UCSD-AML1 (cell line): ENCODE results near the gene HDAC11.
"Not testable (repeated sequence)": the region's sequence is repeated elsewhere in the genome, so short reads cannot be mapped to it uniquely, and the experiment has no call there.

ENCODE experiments used
- DNase-seq: peaks from one replicate; lab custom pipeline; 2025; ENCODE audit not compliant: unreplicated experiment; lab: John Stamatoyannopoulos, UW

HDAC11 gene

DNA sequence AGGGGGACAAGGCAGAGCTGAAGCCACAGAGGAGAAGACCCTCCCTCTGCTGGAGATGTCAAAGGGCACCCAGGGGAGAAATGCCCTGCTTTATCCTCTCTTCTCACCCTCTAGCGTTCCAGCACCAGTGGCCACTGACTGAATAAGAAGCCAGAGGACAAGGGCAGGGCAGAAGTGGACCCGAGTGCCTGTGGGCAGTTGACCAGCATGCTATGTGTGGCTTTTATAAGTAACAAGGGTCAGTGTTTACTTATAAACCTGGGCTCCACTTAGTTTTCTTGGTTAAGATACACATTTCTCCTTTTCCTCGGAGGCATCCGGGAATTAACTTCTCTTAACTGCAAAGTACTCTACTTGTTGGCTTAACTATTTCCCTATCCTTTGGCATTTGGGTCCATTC lies 13.3 kb upstream of the HDAC11 start:
- no peak for DNase-seq

DNA sequence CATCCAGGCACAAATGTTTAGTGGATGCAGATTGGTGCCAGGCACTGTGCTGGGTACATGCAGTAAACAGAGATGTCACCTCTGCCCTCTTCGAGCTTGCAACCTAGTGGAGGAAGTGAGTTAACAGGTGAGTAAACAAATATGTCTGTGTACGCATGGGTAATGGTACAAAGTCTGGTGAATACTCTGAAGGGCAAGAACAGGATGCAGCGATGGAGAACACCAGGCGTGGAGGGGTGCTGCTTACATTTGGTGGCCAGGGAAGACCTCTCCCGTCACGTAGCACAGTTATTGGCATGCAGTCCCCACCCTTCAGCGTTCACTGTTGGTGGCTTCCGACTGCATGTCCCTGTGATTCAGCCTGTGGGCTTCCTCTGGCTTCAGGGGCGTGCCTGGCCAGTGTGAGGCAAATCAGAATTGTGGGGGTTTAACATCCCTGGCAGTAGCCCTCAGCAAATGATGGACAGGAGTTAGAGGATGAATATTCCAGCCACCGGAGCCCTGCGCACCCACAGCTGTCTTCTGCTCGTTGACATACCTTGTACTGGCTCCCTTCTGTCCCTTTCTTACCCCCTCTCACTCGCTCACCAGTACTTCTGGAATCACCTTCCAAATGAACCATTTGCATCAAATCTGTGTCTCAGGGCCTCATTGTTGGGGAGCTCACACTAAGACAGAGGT lies 9.1 kb upstream of the HDAC11 start:
- no peak for DNase-seq

DNA sequence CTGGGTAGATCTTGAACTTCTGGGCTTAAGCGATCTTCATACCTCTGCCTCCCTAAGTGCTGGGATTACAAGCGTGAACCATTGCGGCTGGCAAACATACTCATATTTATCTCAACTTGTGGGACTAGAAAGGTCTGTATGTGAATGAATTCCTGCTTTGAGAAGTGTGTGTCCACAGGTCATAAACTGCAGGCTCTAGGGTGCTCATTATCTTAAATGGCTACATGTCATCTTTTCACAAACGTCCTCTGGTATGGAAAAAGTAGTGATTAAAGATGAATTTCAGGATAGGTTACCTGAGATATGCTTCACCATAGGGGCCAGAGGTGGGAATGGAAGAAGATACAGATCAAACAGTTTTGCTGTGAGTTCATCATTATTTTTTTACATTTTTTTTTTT lies 7.8 kb upstream of the HDAC11 start:
- no peak for DNase-seq

DNA sequence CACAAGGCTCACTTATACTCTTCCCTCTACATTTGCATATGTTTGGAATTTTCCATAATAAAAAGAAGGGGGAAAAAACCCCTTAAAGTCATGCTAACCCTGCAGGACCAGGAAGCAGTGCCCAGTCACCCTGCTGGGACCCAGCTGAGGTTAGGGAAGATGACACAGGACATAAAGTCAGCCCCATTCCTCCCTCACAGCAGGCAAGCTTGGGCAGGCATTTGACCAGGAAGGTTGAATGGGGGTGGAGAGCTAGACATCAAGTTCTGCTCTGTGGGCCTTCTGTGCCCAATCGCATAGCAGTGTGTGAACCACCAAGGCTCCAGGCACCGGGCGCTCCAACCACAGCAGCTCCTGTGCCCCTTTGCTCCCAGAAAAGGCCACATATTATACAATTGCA lies 7.1 kb upstream of the HDAC11 start:
- DNase-seq = no peak

DNA sequence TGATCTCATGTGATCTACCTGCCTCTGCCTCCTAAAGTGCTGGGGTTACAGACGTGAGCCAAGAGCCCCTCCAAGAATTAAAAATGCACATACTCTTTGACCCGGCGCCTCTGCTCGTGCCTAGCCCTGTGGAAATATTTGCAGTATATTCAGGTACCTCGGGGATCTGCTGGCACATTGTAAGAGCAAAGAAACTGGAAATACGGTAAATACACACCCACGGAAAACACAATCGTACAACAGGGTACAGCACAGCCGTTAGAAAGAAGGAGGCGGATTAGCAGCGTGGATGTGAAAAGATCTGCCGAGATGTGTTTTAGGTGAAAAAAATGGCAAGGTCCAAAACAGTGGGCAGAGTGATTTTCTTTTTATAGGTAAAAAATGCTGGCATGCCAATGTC lies 6.1 kb upstream of the HDAC11 start:
- no peak for DNase-seq

DNA sequence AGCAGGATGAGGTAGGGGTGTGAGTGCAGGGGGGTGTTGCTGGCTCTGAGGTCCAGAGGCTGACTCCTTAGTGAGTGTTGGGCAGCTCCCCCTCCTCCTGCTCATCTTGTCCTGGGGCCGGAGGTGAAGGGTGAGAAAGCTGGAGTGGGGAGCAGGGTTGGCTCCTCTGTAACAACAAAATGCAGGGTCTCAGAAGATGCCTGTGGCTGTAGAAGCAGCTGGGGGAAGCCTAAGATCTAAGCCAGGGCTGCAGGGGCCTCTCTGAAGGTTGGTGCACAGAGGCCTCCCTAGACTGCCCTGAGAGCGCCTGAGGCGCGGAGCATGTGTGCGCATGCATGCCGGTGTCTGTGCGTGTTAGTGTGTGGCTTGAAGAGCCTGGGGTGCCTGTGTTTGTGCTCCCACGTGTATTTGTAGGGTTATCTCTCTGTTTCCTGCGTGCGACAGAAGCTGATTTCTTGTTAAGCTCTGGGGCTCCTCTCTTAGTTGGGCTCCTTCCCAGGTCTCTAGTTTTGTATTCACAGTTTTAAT lies 5.3 kb upstream of the HDAC11 start:
- no peak for DNase-seq

DNA sequence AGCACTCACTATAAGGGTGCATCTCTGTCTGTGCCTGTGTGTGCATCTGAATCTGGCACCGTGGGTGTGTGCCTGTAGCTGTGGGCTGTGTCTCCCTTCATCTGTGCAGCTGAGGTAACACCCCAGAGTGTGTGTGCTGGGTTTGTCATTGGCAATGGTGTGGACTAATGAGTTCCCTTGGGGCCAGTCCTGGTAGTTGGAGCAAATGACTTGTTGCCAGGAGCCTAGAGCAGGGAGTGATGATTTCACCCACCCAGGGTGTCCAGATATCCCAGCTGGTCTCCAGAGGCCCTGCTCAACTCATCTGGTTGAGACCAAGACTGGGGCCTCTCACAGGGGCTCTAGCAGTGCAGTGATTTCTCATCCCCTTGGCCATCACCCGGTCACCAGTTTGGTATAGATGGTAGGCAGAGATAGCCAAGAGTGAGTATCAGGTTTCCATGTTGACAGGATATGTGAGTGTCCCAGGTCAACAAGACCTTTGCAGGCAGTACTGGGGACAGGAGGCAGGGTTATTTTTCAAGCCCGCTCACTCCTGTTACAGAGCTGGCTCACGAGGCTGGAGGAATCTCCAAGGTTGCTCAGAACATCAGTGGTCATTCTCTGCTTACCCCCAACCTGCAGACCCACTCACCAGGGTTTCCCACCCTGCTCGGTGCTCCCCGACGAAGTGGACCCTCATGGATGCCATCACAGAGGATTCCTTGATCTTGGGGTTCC lies 4.1 kb upstream of the HDAC11 start:
- DNase-seq = no peak

DNA sequence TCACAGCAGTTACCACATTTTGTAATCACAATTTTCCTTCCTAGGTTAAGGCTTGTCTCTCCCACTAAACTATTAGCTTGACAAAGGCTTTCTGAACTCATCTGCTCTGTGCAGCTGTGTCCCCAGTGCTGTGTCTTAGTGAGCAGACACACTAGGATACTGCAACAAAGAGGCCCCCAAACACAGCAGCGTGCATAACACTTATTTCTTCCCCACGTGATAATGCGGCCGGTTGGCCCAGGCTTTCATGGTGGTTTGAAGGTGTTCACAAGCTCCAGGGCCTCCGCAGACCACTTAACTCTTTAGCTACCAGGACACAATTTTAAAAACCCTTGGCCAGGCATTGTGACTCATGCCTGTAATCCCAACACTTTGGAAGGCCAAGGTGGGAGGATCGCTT lies 2.2 kb upstream of the HDAC11 start:
- no peak for DNase-seq

DNA sequence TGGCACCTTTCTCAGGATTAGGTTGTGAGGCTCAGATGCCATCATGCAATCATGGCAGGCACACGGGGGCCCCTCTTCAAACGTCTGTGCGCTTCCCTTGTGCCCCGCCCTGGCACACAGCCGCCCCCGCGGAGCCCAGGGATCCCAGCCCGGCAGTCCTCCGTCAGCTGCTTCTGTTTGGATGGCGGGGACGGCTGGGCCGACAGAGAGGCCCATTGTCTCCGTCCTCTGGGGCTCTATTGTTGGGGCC lies 849 bp upstream of the HDAC11 start:
- DNase-seq = no peak

DNA sequence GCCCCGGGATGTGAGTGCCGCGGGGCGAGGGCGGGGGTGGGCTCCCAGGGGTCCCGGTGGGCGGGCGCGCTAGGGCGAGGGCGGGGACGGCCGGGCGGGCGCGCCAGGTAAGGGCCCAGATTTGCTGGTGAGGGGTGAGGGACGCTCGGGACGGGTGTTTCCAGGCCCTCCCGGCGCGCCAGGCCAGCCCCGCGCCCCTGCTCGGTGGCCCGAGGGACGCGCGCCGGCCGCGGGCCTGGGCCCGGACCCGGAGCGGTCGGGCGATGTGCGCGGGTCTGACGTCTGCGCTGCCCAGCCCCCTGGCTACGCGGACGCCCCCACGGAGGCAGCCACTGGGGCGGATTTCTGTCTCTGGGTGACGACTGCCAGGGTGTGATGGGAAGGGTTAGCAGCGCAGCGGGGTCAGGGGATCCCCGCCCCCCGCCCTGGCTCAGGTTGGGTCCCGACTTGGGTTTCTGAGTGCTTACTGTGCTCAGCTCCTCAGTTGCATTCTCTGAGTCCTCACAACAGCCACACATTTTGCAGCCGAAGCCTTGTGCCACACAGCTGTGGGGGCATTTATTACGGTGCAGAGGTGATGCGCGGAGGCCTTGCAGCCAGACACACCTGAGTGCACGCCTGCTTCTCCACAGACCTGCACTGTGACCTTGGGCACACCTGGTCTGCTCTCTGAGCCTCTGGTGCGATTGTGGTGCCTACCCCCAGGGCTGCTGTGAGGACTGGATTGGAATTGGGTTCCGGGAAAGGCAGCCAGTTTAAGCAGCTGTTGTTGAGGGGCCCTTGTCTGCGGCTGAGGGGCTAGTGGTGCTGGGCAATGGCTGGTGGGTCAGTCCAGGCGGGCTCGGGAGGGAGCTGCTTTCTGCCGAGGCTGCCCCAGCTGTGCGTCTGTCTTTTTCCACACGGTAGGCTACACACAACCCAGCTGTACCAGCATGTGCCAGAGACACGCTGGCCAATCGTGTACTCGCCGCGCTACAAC lies 523 bp downstream of the HDAC11 start:
- no peak for DNase-seq

DNA sequence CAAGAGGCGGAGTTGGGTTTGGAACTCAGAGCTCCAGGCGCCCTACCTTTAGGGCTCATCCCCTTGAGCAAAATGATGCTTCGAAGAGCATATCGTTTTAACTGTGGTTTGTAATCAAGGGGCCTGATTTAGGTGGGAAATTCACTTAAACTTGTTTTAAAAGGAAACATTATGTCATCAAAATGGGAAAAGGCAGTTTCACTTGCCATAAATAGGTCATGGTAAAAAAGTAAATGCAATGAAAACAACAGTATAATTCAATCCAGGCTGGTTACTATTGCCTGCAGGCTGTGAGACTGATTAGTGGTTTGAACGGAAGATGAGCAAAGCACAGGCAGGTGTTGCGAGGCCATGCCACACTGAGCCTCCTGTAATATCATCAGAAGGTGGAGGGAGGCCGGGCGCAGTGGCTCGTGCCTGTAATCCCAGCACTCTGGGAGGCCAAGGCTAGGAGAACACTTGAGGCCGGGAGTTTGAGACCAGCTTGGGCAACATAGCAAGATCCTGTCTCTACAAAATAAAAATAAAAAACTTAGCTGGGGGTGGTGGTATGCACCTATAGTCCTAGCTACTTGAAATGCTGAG lies 2.1 kb downstream of the HDAC11 start:
- no peak for DNase-seq

DNA sequence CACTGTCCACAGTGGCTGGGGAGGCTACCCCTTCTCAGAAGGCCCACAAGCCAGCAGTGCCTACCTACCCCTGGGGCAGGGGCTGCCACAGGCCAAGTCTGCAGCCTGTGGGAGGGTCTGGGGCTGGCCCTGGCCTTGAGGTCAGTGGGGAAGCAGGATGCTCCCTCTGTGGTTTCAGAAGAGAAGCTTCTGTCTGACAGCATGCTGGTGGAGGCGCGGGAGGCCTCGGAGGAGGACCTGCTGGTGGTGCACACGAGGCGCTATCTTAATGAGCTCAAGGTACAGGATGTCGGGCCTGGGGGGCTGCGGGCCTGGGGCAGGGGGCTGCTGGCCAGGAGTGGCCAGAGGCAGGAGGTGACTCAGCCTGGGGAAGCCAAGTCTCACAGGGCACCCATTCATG lies 3.2 kb downstream of the HDAC11 start:
- DNase-seq = no peak

DNA sequence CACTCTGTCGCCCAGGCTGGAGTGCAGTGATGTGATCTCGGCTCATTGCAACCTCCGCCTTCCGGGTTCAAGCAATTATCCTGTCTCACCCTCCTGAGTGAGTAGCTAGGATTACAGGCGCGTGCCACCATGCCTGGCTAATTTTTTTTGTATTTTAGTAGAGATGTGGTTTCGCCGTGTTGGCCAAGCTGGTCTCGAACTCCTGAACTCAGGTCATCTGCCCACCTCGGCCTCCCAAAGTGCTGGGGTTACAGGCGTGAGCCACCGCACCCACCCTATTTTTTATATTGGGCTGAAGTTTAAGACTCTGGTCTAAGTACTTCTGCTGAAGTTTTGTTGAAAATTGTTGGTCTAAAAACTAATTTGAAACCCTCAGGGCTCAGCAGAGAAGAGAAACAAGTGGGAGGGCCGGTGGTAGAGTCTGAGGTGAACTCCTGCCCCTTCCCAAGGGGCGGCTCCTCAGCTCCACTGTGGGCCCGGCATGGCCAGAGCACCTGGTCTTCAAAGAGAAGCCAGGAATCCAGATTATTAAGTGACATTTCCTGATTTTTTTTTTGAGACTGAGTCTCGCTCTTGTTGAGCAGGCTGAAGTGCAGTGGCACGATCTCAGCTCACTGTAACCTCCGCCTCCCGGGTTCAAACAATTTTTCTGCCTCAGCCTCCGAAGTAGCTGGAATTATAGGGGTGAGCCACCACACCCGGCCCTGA lies 4.0 kb downstream of the HDAC11 start:
- DNase-seq = no peak

DNA sequence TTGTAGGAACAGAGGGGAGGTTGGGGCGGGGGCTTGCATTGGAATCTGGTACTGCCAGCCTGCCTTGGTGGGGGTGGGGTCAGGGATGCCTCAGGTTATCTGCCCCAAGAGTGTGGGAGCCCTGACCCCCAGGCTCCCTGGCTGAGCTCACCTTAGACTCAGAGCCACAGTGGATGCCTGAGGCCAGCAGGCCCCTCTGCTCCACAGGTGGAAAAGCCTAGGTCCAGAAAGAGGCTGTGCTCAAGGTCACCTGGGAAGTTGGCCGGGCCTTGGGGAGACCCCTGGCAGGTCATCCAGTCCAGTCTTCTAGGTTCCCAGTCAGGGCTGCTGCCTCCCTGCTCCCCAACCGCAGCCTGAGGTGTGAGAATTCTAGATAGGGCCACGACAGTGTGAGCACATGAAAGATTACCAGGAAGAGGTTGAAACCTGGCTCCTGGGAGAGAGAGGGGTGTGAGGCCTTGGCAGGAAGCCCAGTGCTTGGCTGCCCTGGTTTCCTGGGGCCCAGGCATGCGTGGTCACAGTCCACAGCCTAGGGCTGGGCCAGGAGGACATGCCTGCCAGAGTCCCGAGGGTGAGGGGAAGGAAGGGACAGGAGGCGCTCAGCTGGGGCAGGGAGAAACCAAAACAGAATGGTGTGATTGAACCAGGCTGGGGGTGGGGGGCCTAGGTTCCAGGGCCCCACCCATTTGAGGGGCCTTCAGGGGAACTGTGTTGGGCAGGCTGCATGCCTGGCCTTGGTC lies 4.9 kb downstream of the HDAC11 start:
- DNase-seq = peak; percentile 74

DNA sequence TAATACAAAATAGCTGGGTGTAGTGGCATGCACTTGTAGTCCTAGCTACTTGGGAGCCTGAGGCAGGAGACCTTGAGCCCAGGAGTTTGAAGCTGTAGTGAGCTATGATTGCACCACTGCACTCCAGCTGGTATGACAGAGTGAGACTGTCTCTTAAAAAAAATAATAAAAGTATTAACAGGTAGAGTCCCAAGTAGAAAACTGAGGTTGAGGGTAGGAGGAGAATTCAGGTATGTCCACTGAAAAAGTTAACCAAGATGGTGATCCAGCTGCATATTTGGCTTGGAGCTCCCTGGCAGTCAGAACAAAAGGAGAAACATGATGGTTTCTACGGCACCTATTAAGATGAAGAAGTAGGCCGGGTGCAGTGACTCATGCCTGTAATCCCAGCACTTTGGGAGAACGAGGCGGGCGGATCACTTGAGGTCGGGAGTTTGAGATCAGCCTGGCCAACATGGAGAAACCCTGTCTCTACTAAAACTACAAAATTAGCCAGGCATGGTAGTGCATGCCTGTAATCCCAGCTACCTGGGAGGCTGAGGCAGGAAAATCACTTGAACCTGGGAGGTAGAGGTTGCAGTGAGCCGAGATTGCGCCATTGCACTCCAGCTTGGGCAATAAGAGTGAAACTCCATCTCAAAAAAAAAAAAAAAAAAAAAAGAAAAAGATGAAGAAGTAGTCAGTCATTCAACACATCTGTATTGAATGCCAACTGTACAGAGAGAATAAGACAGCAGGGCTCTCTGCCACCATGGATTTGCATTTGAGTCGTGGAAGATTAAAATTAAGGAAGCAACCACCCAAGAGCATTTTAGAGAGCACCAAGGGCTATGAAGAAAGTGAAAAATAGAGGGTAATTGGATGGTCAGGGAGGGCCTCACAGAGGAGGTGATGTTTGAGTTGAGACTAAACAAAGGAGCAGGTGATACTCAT lies 5.8 kb downstream of the HDAC11 start:
- DNase-seq = not testable (repeated sequence)

DNA sequence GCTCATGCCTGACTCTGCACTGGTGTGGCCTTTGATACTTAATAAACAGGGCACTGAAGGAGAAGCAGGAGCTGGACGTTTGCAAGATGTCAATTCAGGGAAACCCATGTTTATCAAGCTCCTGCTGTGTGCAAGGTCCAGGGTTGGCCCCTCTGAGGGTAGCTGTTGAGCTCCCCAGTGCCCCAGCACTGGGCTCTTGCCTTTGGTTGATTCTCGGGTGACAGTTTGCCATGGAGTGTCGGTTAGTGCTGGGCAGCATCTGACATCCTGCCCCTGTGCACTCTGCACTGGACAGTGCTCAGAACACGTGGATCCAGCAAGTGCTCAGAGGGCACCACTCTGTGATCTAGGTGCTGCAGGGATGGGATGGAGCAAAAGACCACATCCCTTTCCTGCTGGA lies 7.3 kb downstream of the HDAC11 start:
- no peak for DNase-seq

DNA sequence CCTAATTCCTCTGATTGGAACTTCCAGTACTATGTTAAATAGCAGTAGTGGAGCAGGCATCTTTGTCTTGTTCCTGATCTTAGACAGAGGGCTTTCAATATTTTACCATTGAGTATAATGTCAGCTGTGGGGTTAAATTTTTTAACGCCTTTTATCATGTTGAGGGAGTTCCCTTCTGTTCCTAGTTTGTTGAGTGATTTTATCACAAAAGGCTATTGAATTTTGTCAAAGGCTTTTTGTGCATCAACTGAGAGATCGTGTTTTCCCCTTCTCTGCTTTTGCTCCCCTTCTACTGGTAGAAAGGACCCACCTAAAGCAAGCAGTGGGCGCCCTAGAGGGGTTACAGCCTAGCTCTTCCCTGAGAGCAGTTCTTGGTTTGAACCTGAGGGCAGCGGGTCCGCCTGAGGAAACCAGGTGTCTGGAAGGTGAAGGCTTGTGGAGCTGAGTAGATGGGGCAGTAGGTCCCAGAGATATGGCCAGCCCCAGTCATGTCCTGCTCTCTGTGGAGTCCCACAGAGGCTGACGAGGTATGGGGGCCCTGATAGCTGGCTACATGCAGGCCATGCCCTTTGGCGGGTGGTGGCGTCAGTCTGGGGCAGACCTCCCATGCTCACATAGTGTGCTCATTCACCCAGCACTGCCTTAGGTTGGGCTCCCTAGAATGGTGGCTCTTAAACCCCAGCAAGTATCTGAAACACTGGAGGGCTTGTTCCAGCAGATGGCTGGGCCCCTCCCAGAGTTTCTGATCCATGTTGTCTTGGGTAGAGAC lies 11.3 kb downstream of the HDAC11 start:
- DNase-seq = no peak

DNA sequence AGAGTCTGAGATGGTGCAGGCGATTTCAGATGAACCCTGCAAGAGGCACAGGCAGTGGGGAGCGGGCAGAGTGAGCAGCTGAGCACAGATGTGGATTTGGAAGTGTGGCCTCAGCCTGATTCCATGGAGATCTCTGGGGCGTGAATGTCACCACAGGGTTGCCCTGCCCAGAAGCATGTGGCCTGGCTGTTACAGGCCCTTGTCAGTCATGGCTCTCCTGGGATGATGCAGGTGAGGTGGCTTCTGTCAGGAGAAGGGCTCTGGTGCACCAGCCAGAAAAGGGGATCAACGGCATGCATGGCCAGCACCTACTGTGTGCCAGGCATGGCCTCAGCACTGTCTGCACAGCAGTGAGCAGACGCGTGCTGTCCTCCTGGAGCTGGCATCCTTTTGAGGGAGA lies 11.9 kb downstream of the HDAC11 start:
- no peak for DNase-seq
